ENCODE data around the gene ISOC1.

Gene ISOC1

DNA sequence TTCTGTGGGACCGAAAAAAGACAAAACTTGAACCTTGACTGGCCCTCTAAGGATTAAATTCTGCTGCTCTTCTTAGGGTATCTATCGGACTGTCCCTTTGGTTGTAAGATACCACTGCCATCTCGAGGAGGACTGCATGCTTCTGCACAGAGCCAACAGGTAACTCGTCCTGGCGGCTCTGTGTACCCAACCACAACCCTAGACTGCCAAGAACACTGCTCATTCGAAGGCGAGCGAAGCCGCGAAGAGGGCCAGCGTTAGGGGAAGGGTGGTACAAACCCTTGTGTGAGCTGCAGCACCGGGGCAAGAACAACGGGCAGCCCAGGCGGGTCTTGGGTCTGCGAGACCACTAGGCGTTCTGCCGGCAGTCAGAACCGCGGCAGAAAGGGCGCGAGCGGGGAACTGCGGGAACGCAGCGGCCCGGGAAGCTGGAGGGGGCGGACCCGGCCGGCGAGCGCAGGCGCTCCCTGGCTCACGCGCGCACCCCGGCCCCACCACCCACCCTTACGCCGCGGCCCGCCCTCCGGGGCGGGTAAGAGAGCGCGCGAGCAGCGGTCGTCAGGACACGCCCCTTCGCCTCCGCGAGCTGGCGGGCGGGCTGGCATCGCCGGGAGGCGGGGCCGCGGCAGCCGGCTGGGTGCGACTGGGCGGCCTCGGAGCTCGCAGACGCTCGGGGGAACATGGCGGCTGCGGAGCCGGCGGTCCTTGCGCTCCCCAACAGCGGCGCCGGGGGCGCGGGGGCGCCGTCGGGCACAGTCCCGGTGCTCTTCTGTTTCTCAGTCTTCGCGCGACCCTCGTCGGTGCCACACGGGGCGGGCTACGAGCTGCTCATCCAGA is at the start of gene ISOC1:
Gene ISOC1 (plus strand): TSS at position 663 of the 837 bp plus-strand sequence. CDS start 18 bp downstream, at position 681.
- CTCF ChIA-PET: interaction anchor here (0.6 to 1.1 kb wide), 5 partner anchors 11 to 1239 kb away, joined by 3 to 8 read pairs (median 3); no protein-coding TSS in a partner anchor

DNA sequence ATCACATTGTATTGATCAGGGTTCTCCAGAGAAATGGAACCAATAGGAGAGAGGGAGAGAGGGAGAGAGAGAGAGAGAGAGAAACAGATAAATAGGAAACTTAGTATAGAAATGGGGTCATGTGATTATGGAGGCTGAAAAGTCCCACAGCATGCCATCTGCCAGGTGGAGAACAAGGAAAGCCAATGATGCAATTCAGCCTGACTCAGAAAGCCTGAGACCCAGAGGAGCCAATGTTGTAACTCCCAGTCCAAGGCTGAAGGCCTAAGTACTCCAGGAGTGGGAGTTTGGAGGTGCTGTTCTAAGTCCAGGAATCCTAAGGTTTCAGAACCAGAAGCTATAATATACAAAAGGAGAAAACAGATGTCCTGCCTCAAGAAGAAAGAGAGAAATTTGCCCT is 48.4 kb upstream of the ISOC1 start:
- no peak for DNase-seq (ENCODE audit: low spot score)
- ChIA-PET POLR2A (ENCODE audit: low non-redundant PET) (no interaction called here), CTCF (no interaction called here)
- no peak overlapping the region for H3K27ac ChIP-seq
- TF ChIP-seq, protein P1, sequence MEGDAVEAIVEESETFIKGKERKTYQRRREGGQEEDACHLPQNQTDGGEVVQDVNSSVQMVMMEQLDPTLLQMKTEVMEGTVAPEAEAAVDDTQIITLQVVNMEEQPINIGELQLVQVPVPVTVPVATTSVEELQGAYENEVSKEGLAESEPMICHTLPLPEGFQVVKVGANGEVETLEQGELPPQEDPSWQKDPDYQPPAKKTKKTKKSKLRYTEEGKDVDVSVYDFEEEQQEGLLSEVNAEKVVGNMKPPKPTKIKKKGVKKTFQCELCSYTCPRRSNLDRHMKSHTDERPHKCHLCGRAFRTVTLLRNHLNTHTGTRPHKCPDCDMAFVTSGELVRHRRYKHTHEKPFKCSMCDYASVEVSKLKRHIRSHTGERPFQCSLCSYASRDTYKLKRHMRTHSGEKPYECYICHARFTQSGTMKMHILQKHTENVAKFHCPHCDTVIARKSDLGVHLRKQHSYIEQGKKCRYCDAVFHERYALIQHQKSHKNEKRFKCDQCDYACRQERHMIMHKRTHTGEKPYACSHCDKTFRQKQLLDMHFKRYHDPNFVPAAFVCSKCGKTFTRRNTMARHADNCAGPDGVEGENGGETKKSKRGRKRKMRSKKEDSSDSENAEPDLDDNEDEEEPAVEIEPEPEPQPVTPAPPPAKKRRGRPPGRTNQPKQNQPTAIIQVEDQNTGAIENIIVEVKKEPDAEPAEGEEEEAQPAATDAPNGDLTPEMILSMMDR (conservative IDR thresholded peaks at IDR 0.05; ENCODE audit: low read depth): no peak

More for the DNA sequence above, at the start of gene ISOC1:
- TF ChIP-seq, protein P1 (conservative IDR thresholded peaks at IDR 0.05; ENCODE audit: low read depth): no peak
- POLR2A ChIA-PET (ENCODE audit: low non-redundant PET): no interaction called here
- peak; percentile 91 for DNase-seq (ENCODE audit: low spot score)
- peak within 1 kb of the TSS; percentile 64 for H3K27ac ChIP-seq

DNA sequence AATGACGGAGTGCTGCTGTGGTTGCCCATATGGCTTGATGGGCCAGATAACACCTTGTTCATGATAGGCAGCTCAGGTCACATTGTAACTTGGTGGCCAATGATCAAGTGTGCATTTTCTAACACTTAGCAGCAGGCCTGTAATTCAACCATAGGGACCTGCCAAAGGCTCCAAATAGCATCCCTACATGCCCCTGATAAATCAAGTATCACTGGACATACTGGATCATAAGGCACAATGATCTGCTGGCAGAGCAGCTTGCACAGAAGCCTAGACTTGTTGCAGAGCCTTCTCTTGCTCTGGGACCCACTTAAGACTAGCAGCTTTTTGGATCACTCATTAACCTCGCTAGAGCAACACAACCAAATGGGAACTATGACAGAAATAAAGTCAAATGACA is 46.0 kb upstream of the ISOC1 start:
- ChIA-PET POLR2A (ENCODE audit: low non-redundant PET) (no interaction called here), CTCF (no interaction called here)
- H3K27ac ChIP-seq: no peak overlapping the region
- TF ChIP-seq, protein P1 (conservative IDR thresholded peaks at IDR 0.05; ENCODE audit: low read depth): no peak
- no peak for DNase-seq (ENCODE audit: low spot score)

DNA sequence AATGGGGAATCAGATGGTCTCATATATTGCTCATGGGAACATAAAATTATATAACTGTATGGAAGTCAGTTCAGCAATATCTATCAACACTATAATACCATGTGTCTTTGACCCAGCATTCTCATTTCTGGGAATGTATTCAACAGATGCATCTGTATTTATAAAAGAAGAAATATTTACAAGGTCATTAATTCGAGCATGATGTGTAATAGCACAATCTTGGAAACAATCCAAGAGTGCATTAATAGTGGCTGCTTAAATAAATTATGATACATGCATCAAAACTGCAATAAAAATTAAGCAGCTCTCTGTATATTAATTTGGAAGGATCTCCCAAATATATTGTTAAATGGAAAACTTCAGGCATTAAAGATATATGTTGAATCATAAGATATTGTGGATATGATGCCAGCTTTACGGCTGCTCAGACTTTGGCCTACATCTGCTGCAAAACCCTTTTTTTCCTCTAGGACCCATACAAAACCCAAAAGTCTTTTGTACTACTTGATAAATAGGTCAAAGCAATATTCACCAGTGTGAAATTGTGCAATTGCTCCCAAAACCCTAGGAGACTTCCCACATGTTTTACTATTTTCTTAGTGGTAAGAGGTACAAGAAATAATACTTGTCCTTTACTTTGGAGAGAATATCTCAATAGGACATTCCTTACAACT is 45.3 kb upstream of the ISOC1 start:
- POLR2A ChIA-PET (ENCODE audit: low non-redundant PET): no interaction called here
- TF ChIP-seq, protein P1 (conservative IDR thresholded peaks at IDR 0.05; ENCODE audit: low read depth): no peak
- H3K27ac ChIP-seq: no peak overlapping the region
- CTCF ChIA-PET: no interaction called here
- DNase-seq (ENCODE audit: low spot score): no peak

DNA sequence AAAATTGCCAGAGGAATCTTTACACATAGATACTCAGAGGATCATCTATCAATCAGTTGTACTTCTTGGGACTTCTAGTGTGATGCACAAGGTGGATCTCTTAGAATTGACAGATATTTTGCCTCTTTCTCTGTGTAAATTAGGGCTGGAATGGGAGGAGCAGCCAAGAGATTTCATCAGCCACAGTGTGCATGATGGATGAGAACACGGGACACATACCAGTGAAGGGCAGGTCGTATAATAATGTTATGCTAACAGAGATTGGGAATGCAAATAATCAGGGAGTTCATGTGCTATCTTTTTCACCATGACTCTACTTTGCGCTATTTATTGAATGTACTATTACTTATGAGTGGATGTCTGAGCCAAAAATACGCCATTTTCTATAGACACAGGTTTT is 43.3 kb upstream of the ISOC1 start:
- no peak overlapping the region for H3K27ac ChIP-seq
- TF ChIP-seq, protein P1 (conservative IDR thresholded peaks at IDR 0.05; ENCODE audit: low read depth): no peak
- POLR2A ChIA-PET (ENCODE audit: low non-redundant PET): no interaction called here
- DNase-seq (ENCODE audit: low spot score): no peak
- CTCF ChIA-PET: interaction anchor here (0.6 kb wide), 1 partner anchor 1991 kb away, joined by 3 read pairs; no protein-coding TSS in a partner anchor

DNA sequence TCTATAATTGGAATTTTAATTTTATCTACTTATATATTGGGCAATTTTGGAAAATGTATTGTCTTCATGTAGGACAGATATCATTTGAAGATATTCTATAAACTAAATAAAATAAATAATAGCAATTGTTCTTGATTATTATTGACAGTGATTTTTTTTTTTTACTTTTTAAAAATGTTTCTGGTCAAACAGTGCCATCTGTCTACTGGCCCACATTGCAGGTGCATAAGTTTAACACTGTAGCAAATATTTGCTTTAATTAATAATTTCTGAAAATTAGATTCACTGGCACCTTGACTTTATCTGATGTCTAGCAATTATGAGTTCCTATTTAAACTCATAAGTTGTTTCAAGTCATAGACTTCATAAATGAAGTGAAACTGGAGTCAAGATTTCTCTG is 41.1 kb upstream of the ISOC1 start:
- TF ChIP-seq, protein P1 (conservative IDR thresholded peaks at IDR 0.05; ENCODE audit: low read depth): no peak
- DNase-seq (ENCODE audit: low spot score): no peak
- ChIA-PET CTCF (interaction anchor here (0.6 kb wide), 2 partner anchors 891 to 1187 kb away, joined by 4 to 5 read pairs; no protein-coding TSS in a partner anchor), POLR2A (ENCODE audit: low non-redundant PET) (no interaction called here)
- H3K27ac ChIP-seq: no peak overlapping the region
